Measurements from ENCODE around the gene CHRNE. TPM values are rescaled to one million over a fixed set of nuclear protein-coding genes. Genes with fewer than 3 reads are reported as not detected.

CHRNE gene
- total RNA-seq, 1 experiment from 2014 or later = 0.31 TPM

- H2BK15ac ChIP-seq (ENCODE audit: low read depth, low read length) = no peak overlapping the region
- no peak overlapping the region for H3T11ph ChIP-seq (ENCODE audit: low read length)
- H4K5ac ChIP-seq (ENCODE audit: insufficient read length, low read depth, low read length) = no peak overlapping the region
- no peak overlapping the region for H2BK120ac ChIP-seq (ENCODE audit: low read depth, low read length, poor library complexity, severe bottlenecking)
- no peaks in the 10 kb centered on the region; the same call in 1 of the 2 replicates for H3K27me3 ChIP-seq (ENCODE audit: insufficient read depth, low read length)
- H2BK20ac ChIP-seq (ENCODE audit: low read depth, low read length, poor library complexity, severe bottlenecking) = no peak overlapping the region
- H3K4me1 Mint-ChIP-seq = peaks cover 69 to 75% of the 10 kb centered on the region in 2 experiments
- H2BK12ac ChIP-seq (ENCODE audit: insufficient read length, low read depth, low read length) = no peak overlapping the region
- WGBS (ENCODE audit: extremely low coverage, insufficient read length, low lambda C conversion rate) = no CpG with 5 or more reads among the region's 2 CpGs
- H3K56ac ChIP-seq (ENCODE audit: insufficient read length, low read depth, low read length) = no peak overlapping the region
- H3K23ac ChIP-seq (ENCODE audit: insufficient read length, low read depth, low read length) = no peak overlapping the region
- no peaks in the 10 kb centered on the region for H3K9me3 ChIP-seq (ENCODE audit: control insufficient read depth, low read depth, low read length)
- no peak overlapping the region for H3K9ac ChIP-seq (ENCODE audit: extremely low read depth, insufficient read length, low read length)
- H4K8ac ChIP-seq (replicated peaks; ENCODE audit: insufficient read length, low read depth, low read length) = no peak overlapping the region
- H2BK5ac ChIP-seq (ENCODE audit: insufficient read length, low read length) = no peak overlapping the region
- peaks cover 0 to 17% (median 5%) of the 10 kb centered on the region in 3 experiments; a peak in 4 of 7 replicates for H3K36me3 Mint-ChIP-seq (ENCODE audit: insufficient read depth in 1 of 3, low read depth in 3 of 3)
- H3K14ac ChIP-seq (ENCODE audit: insufficient read depth, low read length) = no peak overlapping the region
- no peaks in the 10 kb centered on the region for H4K20me1 ChIP-seq (ENCODE audit: control insufficient read depth, insufficient read depth, insufficient read length)
- H3K4me1 ChIP-seq (ENCODE audit: insufficient read depth, low read length) = peaks cover 10% of the 10 kb centered on the region; the same call in 1 of the 2 replicates
- no peaks in the 10 kb centered on the region for H3K23me2 ChIP-seq (ENCODE audit: insufficient read length, low read depth, low read length, poor library complexity, severe bottlenecking)
- no peak overlapping the region for H3K4me3 Mint-ChIP-seq
- H3K9me3 Mint-ChIP-seq = no peaks in the 10 kb centered on the region
- no peak overlapping the region for H3K27ac ChIP-seq (ENCODE audit: insufficient read length, low read depth, low read length)
- H2AFZ ChIP-seq (ENCODE audit: low read length) = no peak overlapping the region
- no peak overlapping the region for H3K18ac ChIP-seq (ENCODE audit: insufficient read length, low read depth, low read length)
- DNase-seq = no peak
- H3K4me2 ChIP-seq (ENCODE audit: insufficient read depth, insufficient read length, low read length) = no peak overlapping the region
- H3K79me2 ChIP-seq (ENCODE audit: insufficient read depth, low read length) = peaks cover 2% of the 10 kb centered on the region; the same call in 1 of the 2 replicates
- no peak overlapping the region for H2AK5ac ChIP-seq (ENCODE audit: insufficient read length, low read length)
- peak overlapping the region in 1 of 3 experiments; percentile 58; a peak in 2 of 7 replicates for H3K27ac Mint-ChIP-seq
- H3K27me3 Mint-ChIP-seq (ENCODE audit: low read depth) = no peaks in the 10 kb centered on the region
- H3K79me1 ChIP-seq (ENCODE audit: insufficient read depth, low read depth, low read length, poor library complexity, severe bottlenecking) = no peaks in the 10 kb centered on the region
- H4K91ac ChIP-seq (ENCODE audit: insufficient read length, low read depth, low read length) = no peak overlapping the region
- no peak for TF ChIP-seq CTCF (conservative IDR thresholded peaks at IDR 0.05)
- H3K4ac ChIP-seq (ENCODE audit: low read depth, low read length) = no peak overlapping the region
These were observed 49.7 kb downstream of the CHRNE start for GRCh38 chr17:4853208-4853671.

Measured in H9 (cell line).